DND-41 (cell line): ENCODE measurements around the gene FKRP.
"Not testable (repeated sequence)": the region's sequence is repeated elsewhere in the genome, so short reads cannot be mapped to it uniquely, and the experiment has no call there.

Experiments
- ATAC-seq: fragments of 200-7000 bp; cut with Tn5 transposase; 3 replicates; pipeline ENCODE4 v1.9.1; 2021; ENCODE audit warnings: low read depth; ENCODE audit not compliant: insufficient read depth
- DNase-seq: peaks from one replicate; pipeline ENCODE4 v3.0.0-alpha.2; 2020
- H2AFZ ChIP-seq: 2 replicates; pipeline ENCODE4 v1.6.0; 2012; ENCODE audit warnings: low read depth, low read length
- H3K27ac ChIP-seq: 2 replicates; pipeline ENCODE4 v1.5.1; 2012; ENCODE audit warnings: low read length, inconsistent platforms
- H3K27me3 ChIP-seq: fragments of 200-600 bp; sonication (generic); 2 replicates; pipeline ENCODE4 v1.6.0; 2012; ENCODE audit warnings: low read length, mild to moderate bottlenecking, inconsistent platforms; ENCODE audit not compliant: insufficient read depth, poor library complexity
- H3K36me3 ChIP-seq: 2 replicates; pipeline ENCODE4 v1.5.1; 2012; ENCODE audit warnings: low read length, inconsistent platforms; ENCODE audit not compliant: insufficient read depth
- H3K4me1 ChIP-seq: 2 replicates; pipeline ENCODE4 v1.5.1; 2012; ENCODE audit warnings: mild to moderate bottlenecking, low read length; ENCODE audit not compliant: insufficient read depth
- H3K4me2 ChIP-seq: 2 replicates; pipeline ENCODE4 v1.6.0; 2012; ENCODE audit warnings: mild to moderate bottlenecking, moderate library complexity, low read length, inconsistent platforms; ENCODE audit not compliant: insufficient read depth
- H3K4me3 ChIP-seq, 2 experiments: fragments of 200-600 bp in 1 of 2; shearing (Covaris generic) in 1 of 2; 2 replicates each; pipeline ENCODE4 v1.5.1; 2012 to 2016; ENCODE audit warnings: inconsistent platforms in 2 of 2, low read length in 2 of 2, mild to moderate bottlenecking in 2 of 2, low read depth in 1 of 2, moderate library complexity in 1 of 2
- H3K79me2 ChIP-seq: 2 replicates; pipeline ENCODE4 v1.6.0; 2012; ENCODE audit warnings: low read length, inconsistent platforms; ENCODE audit not compliant: insufficient read depth
- H3K9ac ChIP-seq: 2 replicates; pipeline ENCODE4 v1.6.0; 2012; ENCODE audit warnings: low read depth, mild to moderate bottlenecking, inconsistent platforms, low read length, moderate library complexity
- H3K9me3 ChIP-seq: 2 replicates; pipeline ENCODE4 v1.5.1; 2012; ENCODE audit warnings: low read length, moderate library complexity, mild to moderate bottlenecking, inconsistent platforms; ENCODE audit not compliant: insufficient read depth, severe bottlenecking
- H4K20me1 ChIP-seq: 2 replicates; pipeline ENCODE4 v1.6.0; 2012; ENCODE audit warnings: low read length; ENCODE audit not compliant: insufficient read depth
- CTCF ChIP-seq: IDR thresholded peaks from 2 replicates; pipeline ENCODE4 v1.5.1; 2012; ENCODE audit warnings: borderline replicate concordance, low read length, moderate library complexity, mild to moderate bottlenecking; ENCODE audit not compliant: poor library complexity, severe bottlenecking; ENCODE audit errors: extremely low read depth
- EZH2 ChIP-seq: IDR thresholded peaks from 3 replicates; pipeline ENCODE4 v1.6.1; 2012; ENCODE audit warnings: borderline replicate concordance, low read depth, mild to moderate bottlenecking, moderate library complexity, low read length, inconsistent platforms; ENCODE audit not compliant: severe bottlenecking

FKRP gene

GRCh38 chr19:46803555-46803954, 57.7 kb downstream of the FKRP start:
- H3K9me3 ChIP-seq: no peaks in the 10 kb centered on the region
- no peak overlapping the region for H3K4me2 ChIP-seq
- H3K4me1 ChIP-seq: no peaks in the 10 kb centered on the region
- no peaks in the 10 kb centered on the region for H3K79me2 ChIP-seq
- H3K9ac ChIP-seq: no peak overlapping the region
- TF ChIP-seq CTCF (no peak), EZH2 (no peak)
- H3K27me3 ChIP-seq: no peaks in the 10 kb centered on the region
- no peaks in the 10 kb centered on the region for H3K36me3 ChIP-seq
- no peak overlapping the region for H3K27ac ChIP-seq
- H4K20me1 ChIP-seq: no peaks in the 10 kb centered on the region
- no peak overlapping the region for H2AFZ ChIP-seq
- DNase-seq (no peak), ATAC-seq (no peak)
- no peak overlapping the region for H3K4me3 ChIP-seq

DNA sequence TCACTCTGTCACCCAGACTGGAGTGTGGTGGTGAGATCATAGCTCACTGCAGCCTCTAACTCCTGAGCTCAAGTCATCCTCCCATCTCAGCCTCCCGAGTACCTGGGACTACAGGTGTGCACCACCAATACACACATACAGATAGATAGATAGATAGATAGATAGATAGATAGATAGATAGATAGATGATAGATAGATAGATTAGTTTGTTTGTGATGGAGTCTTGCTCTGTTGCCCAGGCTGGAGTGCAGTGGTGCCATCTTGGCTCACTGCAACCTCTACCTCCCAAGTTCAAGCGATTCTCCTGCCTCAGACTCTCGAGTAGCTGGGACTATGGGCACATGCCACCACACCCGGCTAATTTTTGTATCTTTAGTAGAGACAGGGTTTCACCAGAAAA, 58.6 kb downstream of the FKRP start:
- not testable (repeated sequence) for H2AFZ ChIP-seq, H3K36me3 ChIP-seq, H3K27ac ChIP-seq, ATAC-seq, DNase-seq, H4K20me1 ChIP-seq, H3K79me2 ChIP-seq, H3K4me3 ChIP-seq, H3K9me3 ChIP-seq, H3K4me2 ChIP-seq, H3K4me1 ChIP-seq, H3K9ac ChIP-seq, H3K27me3 ChIP-seq

- Histone ChIP-seq H3K9ac (no peak overlapping the region), H3K4me1 (no peaks in the 10 kb centered on the region), H3K4me3 (no peak overlapping the region), H3K4me2 (no peak overlapping the region), H3K36me3 (no peaks in the 10 kb centered on the region), H3K27ac (no peak overlapping the region), H3K79me2 (no peaks in the 10 kb centered on the region), H2AFZ (no peak overlapping the region), H3K9me3 (no peaks in the 10 kb centered on the region), H4K20me1 (no peaks in the 10 kb centered on the region), H3K27me3 (no peaks in the 10 kb centered on the region)
- ATAC-seq (no peak), DNase-seq (no peak)
- TF ChIP-seq CTCF: no peak
- TF ChIP-seq EZH2: no peak
Measured at GRCh38 chr19:46806656-46807055, 60.8 kb downstream of the FKRP start.
